ENCODE data around the gene ARVCF. TPM values are rescaled to one million over a fixed set of nuclear protein-coding genes. Genes with fewer than 3 reads are reported as not detected.
A peak's percentile ranks its signal among the peaks of the same experiment; 100 is the strongest.

Gene ARVCF
- total and polyA plus RNA-seq, 9 of the 15 experiments (the other 6 are each of a cell fraction or from before 2014, with no cell fraction given): 0.03 to 97.4 (median 15.6) TPM

DNA sequence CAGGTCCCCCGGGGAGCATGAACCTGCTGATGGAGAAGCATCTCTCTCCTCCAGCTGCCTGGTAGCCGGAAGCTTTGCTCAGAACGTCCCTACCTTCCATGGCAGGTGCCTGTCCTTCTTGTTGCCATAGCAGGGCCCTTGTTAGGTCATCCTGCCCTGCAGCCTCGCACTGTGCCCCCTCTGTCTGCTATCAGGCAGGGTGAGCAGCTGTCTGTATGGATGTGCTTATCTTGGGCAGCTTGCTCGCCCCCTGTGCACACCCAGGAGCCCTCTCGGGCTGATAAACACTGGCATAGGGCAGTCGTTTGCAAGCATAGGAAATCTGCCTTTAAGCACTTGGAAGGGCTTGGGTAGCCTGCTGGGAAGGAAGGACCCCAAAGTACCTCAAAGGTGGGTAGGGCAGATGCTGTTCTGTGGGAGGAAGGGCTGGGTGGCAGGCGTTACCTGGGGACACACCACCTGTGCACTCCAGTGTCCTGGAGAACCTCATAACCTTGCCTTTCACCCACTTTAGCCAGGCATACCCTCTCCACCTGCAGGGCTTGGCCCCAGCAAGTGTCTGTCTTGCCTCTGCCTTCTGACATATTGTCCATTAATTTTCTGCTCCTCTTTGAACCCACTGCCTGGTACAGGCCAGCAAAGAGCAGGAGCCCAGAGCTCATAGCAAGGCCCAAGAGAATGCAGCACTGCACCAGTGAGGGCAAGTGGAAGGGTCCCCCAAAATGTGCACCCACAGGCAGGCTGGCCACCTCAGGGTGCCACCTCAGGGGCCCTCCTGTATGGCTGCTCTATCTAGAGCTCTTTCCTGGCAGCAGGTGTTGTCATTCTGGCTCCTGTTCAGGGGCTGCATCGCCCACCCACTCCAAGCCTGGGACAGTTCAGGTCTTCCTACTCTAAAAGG, 83.0 kb downstream of the ARVCF start:
- H3K9me1 ChIP-seq (ENCODE audit: control insufficient read depth, insufficient read depth, low read length): peaks cover 8% of the 10 kb centered on the region
- no peak overlapping the region for H3K9ac ChIP-seq (ENCODE audit: insufficient read depth in 1 of 2, low read depth in 2 of 2, low read length in 2 of 2)
- CTCF ChIA-PET (ENCODE audit: low intra/inter-chr PET ratio): interaction anchor here (0.5 kb wide), 1 partner anchor 935 kb away, joined by 4 read pairs; no protein-coding TSS in a partner anchor
- no peak overlapping the region for H2AFZ ChIP-seq (ENCODE audit: low read depth, low read length)
- DNase-seq (ENCODE audit: extremely low read depth in 1 of 4, low spot score in 3 of 4) (no peak), ATAC-seq (peak; percentile 7), FAIRE-seq (no peak)
- BruUV-seq (replicated peaks): no TSS peak
- H3K36me3 ChIP-seq (ENCODE audit: control insufficient read depth, insufficient read depth, low read length): peaks cover 21% of the 10 kb centered on the region; the same call in 2 of the 3 replicates
- POLR2A ChIA-PET: interaction anchor here (0.6 to 2.0 kb wide), 15 partner anchors 8 to 842 kb away, joined by 3 to 14 read pairs (median 4); partner anchors contain the start of genes COMT and TXNRD2
- no peaks in the 10 kb centered on the region for H3K79me2 ChIP-seq (ENCODE audit: control insufficient read depth, insufficient read depth, low read length)
- no peak overlapping the region for H3K27ac ChIP-seq (ENCODE audit: extremely low read depth, low read depth, low read length)
- H3K4me3 ChIP-seq: no peak overlapping the region
- H3K4me1 ChIP-seq (replicated peaks in 1 of 2; ENCODE audit: control insufficient read depth in 2 of 2, insufficient read depth in 2 of 2, low read length in 2 of 2): peaks cover 2 to 19% of the 10 kb centered on the region in 2 experiments; a peak in 3 of 5 replicates
- 42% methylated on average over 9 of the region's 9 CpGs for WGBS (ENCODE audit: insufficient coverage, low coverage, missing lambda C conversion rate)
- H3K9me3 ChIP-seq (replicated peaks; ENCODE audit: control insufficient read depth, insufficient read depth, low read depth, low read length): peaks cover 19% of the 10 kb centered on the region
- H4K20me1 ChIP-seq (replicated peaks; ENCODE audit: control insufficient read depth, insufficient read depth, low read length): peaks cover 4% of the 10 kb centered on the region; the same call in 1 of the 2 replicates
- no peak overlapping the region for H3K4me2 ChIP-seq (ENCODE audit: insufficient read depth, low read length)
- no peaks in the 10 kb centered on the region for H3K27me3 ChIP-seq (ENCODE audit: control insufficient read depth in 2 of 2, insufficient read depth in 2 of 2, low read length in 2 of 2)
- in situ Hi-C loops (cut with MboI) (no loop called here), intact Hi-C loops (cut with micrococcal nuclease) (no loop called here)
- TF ChIP-seq CBFA2T3 (IDR thresholded peaks at IDR 0.05) (peak; percentile 59), DMBX1 (CRISPR knock-in tag; IDR thresholded peaks at IDR 0.05; ENCODE audit: borderline replicate concordance) (no peak), NCOR1 (IDR thresholded peaks at IDR 0.05) (no peak), SETDB1 (IDR thresholded peaks at IDR 0.05; ENCODE audit: low read length) (peak; percentile 17), EZH2 (IDR thresholded peaks at IDR 0.05; ENCODE audit: borderline replicate concordance, low read depth, low read length) (no peak), ZNF584 (CRISPR knock-in tag; IDR thresholded peaks at IDR 0.05; ENCODE audit: low read depth) (no peak), ZNF76 (CRISPR knock-in tag; IDR thresholded peaks at IDR 0.05; ENCODE audit: borderline replicate concordance) (0 out of 2 replicates have a peak, but pooled peaks have one; percentile 28), RBBP5 (IDR thresholded peaks at IDR 0.05; ENCODE audit: borderline replicate concordance, insufficient read depth, low read length, poor library complexity, severe bottlenecking) (no peak), PHB (CRISPR knock-in tag; IDR thresholded peaks at IDR 0.05) (no peak)
- TF ChIP-seq, protein P1, sequence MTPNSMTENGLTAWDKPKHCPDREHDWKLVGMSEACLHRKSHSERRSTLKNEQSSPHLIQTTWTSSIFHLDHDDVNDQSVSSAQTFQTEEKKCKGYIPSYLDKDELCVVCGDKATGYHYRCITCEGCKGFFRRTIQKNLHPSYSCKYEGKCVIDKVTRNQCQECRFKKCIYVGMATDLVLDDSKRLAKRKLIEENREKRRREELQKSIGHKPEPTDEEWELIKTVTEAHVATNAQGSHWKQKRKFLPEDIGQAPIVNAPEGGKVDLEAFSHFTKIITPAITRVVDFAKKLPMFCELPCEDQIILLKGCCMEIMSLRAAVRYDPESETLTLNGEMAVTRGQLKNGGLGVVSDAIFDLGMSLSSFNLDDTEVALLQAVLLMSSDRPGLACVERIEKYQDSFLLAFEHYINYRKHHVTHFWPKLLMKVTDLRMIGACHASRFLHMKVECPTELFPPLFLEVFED (CRISPR knock-in tag; conservative IDR thresholded peaks at IDR 0.05): 0 out of 2 replicates have a peak, but pooled peaks have one; percentile 10
- TF ChIP-seq, protein P2, sequence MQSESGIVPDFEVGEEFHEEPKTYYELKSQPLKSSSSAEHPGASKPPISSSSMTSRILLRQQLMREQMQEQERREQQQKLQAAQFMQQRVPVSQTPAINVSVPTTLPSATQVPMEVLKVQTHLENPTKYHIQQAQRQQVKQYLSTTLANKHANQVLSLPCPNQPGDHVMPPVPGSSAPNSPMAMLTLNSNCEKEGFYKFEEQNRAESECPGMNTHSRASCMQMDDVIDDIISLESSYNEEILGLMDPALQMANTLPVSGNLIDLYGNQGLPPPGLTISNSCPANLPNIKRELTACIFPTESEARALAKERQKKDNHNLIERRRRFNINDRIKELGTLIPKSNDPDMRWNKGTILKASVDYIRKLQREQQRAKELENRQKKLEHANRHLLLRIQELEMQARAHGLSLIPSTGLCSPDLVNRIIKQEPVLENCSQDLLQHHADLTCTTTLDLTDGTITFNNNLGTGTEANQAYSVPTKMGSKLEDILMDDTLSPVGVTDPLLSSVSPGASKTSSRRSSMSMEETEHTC (IDR thresholded peaks at IDR 0.05): no peak
- TF ChIP-seq, protein P3, sequence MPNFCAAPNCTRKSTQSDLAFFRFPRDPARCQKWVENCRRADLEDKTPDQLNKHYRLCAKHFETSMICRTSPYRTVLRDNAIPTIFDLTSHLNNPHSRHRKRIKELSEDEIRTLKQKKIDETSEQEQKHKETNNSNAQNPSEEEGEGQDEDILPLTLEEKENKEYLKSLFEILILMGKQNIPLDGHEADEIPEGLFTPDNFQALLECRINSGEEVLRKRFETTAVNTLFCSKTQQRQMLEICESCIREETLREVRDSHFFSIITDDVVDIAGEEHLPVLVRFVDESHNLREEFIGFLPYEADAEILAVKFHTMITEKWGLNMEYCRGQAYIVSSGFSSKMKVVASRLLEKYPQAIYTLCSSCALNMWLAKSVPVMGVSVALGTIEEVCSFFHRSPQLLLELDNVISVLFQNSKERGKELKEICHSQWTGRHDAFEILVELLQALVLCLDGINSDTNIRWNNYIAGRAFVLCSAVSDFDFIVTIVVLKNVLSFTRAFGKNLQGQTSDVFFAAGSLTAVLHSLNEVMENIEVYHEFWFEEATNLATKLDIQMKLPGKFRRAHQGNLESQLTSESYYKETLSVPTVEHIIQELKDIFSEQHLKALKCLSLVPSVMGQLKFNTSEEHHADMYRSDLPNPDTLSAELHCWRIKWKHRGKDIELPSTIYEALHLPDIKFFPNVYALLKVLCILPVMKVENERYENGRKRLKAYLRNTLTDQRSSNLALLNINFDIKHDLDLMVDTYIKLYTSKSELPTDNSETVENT (CRISPR knock-in tag; IDR thresholded peaks at IDR 0.05): 0 out of 2 replicates have a peak, but pooled peaks have one; percentile 6
- TF ChIP-seq, protein P4, sequence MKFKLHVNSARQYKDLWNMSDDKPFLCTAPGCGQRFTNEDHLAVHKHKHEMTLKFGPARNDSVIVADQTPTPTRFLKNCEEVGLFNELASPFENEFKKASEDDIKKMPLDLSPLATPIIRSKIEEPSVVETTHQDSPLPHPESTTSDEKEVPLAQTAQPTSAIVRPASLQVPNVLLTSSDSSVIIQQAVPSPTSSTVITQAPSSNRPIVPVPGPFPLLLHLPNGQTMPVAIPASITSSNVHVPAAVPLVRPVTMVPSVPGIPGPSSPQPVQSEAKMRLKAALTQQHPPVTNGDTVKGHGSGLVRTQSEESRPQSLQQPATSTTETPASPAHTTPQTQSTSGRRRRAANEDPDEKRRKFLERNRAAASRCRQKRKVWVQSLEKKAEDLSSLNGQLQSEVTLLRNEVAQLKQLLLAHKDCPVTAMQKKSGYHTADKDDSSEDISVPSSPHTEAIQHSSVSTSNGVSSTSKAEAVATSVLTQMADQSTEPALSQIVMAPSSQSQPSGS (CRISPR knock-in tag; IDR thresholded peaks at IDR 0.05): no peak

Data from K562 (cell line).